Measurements from ENCODE around the gene ZBTB7C.

DNA sequence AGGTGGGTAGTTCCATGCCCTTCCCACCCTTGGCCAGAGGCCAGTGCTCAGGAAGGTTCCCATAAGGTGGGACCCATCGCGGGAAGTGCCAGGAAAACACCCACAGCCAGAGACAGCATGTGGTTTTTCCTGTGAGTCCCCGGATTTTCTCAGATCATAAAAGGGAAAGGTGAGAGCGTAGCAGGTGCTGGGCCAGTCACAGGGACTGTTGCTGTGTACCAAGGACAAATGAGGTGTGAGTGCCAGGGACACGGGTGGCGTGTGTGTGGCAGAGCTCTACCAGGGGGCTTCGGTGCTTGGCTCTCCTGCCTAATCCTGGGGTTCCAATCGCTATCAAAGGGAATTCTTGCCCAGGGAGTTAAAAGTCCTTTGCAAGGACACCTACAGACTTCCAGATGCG, 319.2 kb downstream of the ZBTB7C start:
- no peak for TF ChIP-seq POLR2A (IDR thresholded peaks at IDR 0.05; ENCODE audit: low read depth, low read length)
- TF ChIP-seq, protein P1, sequence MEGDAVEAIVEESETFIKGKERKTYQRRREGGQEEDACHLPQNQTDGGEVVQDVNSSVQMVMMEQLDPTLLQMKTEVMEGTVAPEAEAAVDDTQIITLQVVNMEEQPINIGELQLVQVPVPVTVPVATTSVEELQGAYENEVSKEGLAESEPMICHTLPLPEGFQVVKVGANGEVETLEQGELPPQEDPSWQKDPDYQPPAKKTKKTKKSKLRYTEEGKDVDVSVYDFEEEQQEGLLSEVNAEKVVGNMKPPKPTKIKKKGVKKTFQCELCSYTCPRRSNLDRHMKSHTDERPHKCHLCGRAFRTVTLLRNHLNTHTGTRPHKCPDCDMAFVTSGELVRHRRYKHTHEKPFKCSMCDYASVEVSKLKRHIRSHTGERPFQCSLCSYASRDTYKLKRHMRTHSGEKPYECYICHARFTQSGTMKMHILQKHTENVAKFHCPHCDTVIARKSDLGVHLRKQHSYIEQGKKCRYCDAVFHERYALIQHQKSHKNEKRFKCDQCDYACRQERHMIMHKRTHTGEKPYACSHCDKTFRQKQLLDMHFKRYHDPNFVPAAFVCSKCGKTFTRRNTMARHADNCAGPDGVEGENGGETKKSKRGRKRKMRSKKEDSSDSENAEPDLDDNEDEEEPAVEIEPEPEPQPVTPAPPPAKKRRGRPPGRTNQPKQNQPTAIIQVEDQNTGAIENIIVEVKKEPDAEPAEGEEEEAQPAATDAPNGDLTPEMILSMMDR (conservative IDR thresholded peaks at IDR 0.05; ENCODE audit: low read depth, low read length): no peak
- TF ChIP-seq SMC3 (IDR thresholded peaks at IDR 0.05; ENCODE audit: low read depth, low read length): no peak
- no peak for TF ChIP-seq MXI1 (IDR thresholded peaks at IDR 0.05; ENCODE audit: borderline replicate concordance, low read depth, low read length)
- TF ChIP-seq FOS (IDR thresholded peaks at IDR 0.05; ENCODE audit: low read depth, low read length): no peak
